ENCODE results near the gene SLC16A9. TPM values are rescaled to one million over a fixed set of nuclear protein-coding genes. Genes with fewer than 3 reads are reported as not detected.

Gene SLC16A9
- total RNA-seq, 1 experiment from 2014 or later = 4.1 TPM

DNA sequence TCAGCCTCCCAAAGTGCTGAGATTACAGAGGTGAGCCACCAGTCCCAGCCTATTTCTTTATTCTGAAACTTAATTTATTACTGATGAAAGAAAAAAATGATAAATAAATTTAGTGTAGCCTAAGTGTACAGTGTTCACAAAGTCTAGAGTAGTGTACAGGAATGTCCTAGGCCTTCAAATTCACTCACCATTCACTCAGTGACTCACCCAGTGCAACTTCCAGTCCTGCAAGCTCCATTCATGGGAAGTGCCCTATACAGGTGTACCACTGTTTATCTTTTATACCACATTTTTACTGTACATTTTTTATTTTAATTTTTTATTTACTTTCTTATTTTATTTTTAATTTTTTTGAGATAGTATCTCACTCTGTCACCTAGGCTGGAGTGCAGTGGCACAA is 31.4 kb upstream of the SLC16A9 start:
- Histone ChIP-seq H3K27me3 (ENCODE audit: insufficient read depth, low read length) (no peaks in the 10 kb centered on the region), H4K91ac (ENCODE audit: insufficient read length, low read depth, low read length) (no peak overlapping the region), H2AK5ac (ENCODE audit: insufficient read length, low read length) (no peak overlapping the region), H3K9ac (ENCODE audit: extremely low read depth, insufficient read length, low read length) (no peak overlapping the region), H3K79me2 (ENCODE audit: insufficient read depth, low read length) (no peaks in the 10 kb centered on the region), H2AFZ (ENCODE audit: low read length) (no peak overlapping the region), H3K4me1 (ENCODE audit: insufficient read depth, low read length) (no peaks in the 10 kb centered on the region), H2BK15ac (ENCODE audit: low read depth, low read length) (no peak overlapping the region), H3K9me3 (ENCODE audit: control insufficient read depth, low read depth, low read length) (no peaks in the 10 kb centered on the region), H3K4me2 (ENCODE audit: insufficient read depth, insufficient read length, low read length) (no peak overlapping the region), H2BK12ac (ENCODE audit: insufficient read length, low read depth, low read length) (no peak overlapping the region), H2BK5ac (ENCODE audit: insufficient read length, low read length) (no peak overlapping the region), H2BK120ac (ENCODE audit: low read depth, low read length, poor library complexity, severe bottlenecking) (no peak overlapping the region), H3K23me2 (ENCODE audit: insufficient read length, low read depth, low read length, poor library complexity, severe bottlenecking) (no peaks in the 10 kb centered on the region), H3K23ac (ENCODE audit: insufficient read length, low read depth, low read length) (no peak overlapping the region), H3K14ac (ENCODE audit: insufficient read depth, low read length) (no peak overlapping the region), H3K27ac (ENCODE audit: insufficient read length, low read depth, low read length) (no peak overlapping the region), H4K20me1 (ENCODE audit: control insufficient read depth, insufficient read depth, insufficient read length) (no peaks in the 10 kb centered on the region), H3T11ph (ENCODE audit: low read length) (no peak overlapping the region), H3K79me1 (ENCODE audit: insufficient read depth, low read depth, low read length, poor library complexity, severe bottlenecking) (no peaks in the 10 kb centered on the region), H3K18ac (ENCODE audit: insufficient read length, low read depth, low read length) (no peak overlapping the region), H4K5ac (ENCODE audit: insufficient read length, low read depth, low read length) (no peak overlapping the region), H3K56ac (ENCODE audit: insufficient read length, low read depth, low read length) (no peak overlapping the region), H3K4ac (ENCODE audit: low read depth, low read length) (no peak overlapping the region), H2BK20ac (ENCODE audit: low read depth, low read length, poor library complexity, severe bottlenecking) (no peak overlapping the region), H4K8ac (replicated peaks; ENCODE audit: insufficient read length, low read depth, low read length) (no peak overlapping the region)
- DNase-seq = no peak
- Mint-ChIP-seq H3K36me3 (ENCODE audit: insufficient read depth in 1 of 3, low read depth in 3 of 3) (peaks cover 6 to 20% (median 7%) of the 10 kb centered on the region in 3 experiments), H3K4me3 (no peak overlapping the region), H3K9me3 (peaks cover 24 to 26% of the 10 kb centered on the region in 2 experiments), H3K27me3 (ENCODE audit: low read depth) (peaks cover 3% of the 10 kb centered on the region), H3K27ac (no peak overlapping the region), H3K4me1 (no peaks in the 10 kb centered on the region)
- TF ChIP-seq CTCF (conservative IDR thresholded peaks at IDR 0.05) = no peak

All from H9 (cell line).